HG03378 (cell line): ENCODE results near the gene BTNL3.
"Not testable (repeated sequence)": the region's sequence is repeated elsewhere in the genome, so short reads cannot be mapped to it uniquely, and the experiment has no call there.

Experiments
- ATAC-seq: cut with Tn5 transposase; IDR thresholded peaks from one replicate; pipeline ENCODE4 v1.9.1; 2021; ENCODE audit warnings: mild to moderate bottlenecking, moderate library complexity; ENCODE audit not compliant: unreplicated experiment

Gene BTNL3

DNA sequence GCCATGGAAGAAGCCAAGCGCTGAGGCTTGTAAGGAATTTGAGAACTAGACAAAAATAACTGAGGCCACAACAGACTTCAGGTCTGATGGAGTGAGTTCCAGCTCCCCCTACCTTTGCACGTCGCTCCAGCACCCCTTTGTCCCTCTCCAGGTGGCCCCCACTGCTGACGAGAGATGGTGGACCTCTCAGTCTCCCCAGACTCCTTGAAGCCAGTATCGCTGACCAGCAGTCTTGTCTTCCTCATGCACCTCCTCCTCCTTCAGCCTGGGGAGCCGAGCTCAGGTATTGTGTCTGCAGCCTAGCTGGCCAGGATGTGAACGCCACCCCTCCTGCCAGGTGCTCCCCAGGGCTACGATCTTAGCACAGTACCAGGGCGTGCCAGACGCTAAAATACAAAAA lies 56.7 kb downstream of the BTNL3 start:
- no peak for ATAC-seq

DNA sequence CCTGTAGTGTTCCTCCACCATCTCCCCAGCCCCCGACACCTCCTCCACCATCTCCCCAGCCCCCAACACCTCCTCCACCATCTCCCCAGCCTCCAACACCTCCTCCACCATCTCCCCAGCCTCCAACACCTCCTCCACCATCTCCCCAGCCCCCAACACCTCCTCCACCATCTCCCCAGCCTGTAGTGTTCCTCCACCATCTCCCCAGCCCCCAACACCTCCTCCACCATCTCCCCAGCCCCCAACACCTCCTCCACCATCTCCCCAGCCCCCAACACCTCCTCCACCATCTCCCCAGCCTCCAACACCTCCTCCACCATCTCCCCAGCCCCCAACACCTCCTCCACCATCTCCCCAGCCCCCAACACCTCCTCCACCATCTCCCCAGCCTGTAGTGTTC lies 57.2 kb downstream of the BTNL3 start:
- not testable (repeated sequence) for ATAC-seq

DNA sequence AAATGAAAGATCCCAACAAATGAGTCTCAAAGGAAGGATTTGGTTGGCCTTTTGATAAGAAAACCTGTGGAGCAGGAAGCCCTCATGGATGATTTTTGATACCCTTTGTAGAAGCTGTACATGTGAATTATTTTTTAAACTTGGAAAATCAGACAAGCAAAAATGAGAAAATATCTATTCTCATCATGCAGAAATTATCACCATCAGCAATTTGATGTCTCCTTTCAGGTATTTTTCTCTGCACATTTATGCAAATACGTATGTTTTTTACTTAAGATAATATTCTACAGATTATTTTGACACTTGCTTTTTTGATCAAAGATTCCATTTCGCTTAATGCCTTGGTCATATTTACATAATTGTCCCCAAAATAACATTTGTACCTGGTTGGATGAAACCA lies 58.6 kb downstream of the BTNL3 start:
- ATAC-seq = no peak

DNA sequence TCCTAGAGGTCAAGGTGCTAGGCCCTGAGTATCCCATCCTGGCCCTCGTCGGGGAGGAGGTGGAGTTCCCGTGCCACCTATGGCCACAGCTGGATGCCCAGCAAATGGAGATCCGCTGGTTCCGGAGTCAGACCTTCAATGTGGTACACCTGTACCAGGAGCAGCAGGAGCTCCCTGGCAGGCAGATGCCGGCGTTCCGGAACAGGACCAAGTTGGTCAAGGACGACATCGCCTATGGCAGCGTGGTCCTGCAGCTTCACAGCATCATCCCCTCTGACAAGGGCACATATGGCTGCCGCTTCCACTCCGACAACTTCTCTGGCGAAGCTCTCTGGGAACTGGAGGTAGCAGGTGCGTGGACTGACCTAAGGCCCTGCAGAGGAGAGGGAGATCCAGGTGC lies 59.3 kb downstream of the BTNL3 start:
- no peak for ATAC-seq

DNA sequence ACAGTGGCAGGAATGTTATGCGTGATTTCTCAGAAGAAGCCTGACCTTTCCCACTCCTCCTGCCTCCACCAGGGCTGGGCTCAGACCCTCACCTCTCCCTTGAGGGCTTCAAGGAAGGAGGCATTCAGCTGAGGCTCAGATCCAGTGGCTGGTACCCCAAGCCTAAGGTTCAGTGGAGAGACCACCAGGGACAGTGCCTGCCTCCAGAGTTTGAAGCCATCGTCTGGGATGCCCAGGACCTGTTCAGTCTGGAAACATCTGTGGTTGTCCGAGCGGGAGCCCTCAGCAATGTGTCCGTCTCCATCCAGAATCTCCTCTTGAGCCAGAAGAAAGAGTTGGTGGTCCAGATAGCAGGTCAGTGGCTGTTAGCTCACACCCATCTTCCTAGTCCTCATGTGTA lies 61.4 kb downstream of the BTNL3 start:
- no peak for ATAC-seq

DNA sequence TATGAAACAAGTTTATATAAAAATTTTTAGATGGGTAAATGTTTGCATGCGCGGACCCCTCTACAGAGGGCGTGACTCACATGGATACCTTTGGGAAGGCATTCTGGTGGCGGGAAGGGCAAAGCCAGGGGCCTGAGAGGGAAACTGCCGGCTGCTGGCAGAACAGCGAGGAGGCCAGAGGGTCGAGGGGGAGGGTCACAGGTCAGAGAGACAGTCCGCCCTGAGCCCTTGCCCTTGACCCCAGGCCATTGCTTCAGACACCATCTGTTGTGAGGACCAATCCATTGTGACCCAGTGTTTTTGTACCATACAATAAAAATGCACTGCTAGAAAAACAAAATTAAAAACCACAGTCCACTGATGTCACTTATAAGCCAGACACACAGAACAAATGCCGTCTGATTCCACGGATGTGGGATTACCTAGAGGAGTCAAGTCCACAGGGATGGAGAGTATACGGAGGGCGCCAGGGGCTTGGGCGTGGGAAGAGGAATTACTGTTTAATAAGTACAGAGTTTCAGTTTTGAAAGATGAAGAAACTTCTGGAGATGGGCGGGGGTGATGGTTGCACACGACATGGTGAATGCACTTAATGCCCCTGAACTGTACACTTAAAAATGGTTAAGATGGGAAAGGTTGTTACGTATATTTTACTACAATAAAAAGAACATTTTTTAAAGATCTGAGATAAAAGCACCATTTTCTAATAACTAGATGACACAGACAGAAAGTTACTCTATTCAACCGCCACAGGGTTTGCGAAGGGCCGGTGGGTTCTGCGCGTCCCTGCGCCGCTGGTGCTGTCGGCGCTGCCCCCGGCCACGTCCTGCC lies 63.4 kb downstream of the BTNL3 start:
- no peak for ATAC-seq

DNA sequence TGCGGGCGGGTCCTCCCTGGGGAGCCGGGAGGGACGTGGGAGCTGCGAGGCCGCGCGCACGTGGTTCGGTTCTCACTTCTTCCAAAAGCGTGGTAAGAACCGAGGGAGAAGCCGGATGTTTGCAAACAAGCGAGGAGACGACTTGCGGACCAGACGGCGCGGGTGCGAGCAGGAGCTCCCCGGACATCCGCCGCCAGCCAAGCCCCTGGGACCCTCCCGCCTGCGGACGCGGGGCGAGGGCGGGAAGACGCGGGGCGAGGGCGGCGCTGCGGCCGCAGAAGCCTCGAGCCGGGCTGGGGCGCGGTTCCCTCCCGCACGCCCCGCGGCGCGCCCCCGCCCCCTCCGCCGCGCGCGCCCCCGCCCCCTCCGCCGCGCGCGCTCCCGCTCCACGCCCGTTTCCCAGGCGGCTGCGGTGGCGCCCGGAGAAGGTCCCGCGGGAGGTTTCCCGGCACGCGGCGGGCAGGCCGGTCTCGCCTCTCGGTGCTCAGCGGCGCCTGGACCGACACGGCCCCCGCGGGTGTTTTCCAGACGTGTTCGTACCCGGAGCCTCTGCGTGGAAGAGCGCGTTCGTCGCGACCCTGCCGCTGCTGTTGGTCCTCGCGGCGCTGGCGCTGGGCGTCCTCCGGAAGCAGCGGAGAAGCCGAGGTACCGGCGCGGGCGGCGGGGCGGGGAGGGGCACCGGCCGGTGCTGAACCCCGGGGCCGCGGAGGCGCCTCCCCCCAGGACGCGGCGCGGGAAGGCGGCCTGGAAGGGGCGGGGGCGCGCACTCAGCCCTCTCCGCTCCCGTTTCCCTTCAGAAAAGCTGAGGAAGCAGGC lies 64.2 kb downstream of the BTNL3 start:
- ATAC-seq = no peak

DNA sequence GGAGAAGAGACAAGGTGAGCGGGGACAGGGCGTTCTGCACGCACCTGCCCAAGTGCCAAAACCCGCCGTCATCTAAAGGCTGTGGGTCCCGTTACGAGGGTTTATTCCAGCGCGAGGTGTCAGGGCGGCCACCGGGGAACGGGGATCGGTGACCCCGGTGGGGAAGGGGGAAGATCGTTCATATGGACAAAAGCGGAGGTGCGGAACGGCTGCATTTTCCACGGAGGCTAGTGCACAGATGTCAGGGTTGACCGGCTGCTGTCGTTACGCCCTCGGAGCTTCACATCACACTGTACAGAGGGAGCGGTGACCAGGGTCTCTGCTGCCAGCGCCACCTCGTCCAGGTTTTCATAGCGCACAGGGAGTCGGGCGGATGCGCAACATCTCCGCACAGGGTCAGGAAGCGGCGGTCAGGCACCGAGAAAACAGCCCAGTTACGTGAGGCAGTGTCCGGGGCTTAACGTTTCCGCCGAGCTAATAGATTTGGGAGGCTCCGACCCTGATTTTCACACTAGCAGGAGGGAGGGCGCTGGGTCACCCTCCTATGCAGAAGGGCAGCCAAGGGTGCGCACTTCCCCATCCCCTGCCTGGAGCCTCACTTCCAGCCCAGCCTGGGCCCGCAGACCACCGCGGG lies 65.0 kb downstream of the BTNL3 start:
- ATAC-seq = no peak

DNA sequence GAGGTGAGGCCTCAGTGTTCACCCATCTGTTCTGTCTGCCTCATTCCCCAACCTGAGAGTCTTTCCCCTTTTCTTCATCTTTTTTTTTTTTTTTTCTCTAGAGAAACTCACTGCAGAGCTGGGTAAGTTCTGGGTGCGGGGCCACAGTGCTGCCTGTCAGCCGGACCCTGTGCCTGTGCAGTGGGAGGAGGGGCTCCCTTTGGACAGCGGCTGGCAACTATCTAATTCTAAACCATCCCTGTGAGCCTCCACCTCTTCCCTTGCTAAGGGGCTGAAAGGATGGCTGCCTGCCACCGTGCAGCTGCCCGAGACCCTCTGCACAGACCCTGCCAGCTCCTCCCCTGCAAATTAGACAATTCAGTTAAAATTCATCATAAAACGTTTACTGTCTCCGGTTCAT lies 65.5 kb downstream of the BTNL3 start:
- ATAC-seq = no peak

DNA sequence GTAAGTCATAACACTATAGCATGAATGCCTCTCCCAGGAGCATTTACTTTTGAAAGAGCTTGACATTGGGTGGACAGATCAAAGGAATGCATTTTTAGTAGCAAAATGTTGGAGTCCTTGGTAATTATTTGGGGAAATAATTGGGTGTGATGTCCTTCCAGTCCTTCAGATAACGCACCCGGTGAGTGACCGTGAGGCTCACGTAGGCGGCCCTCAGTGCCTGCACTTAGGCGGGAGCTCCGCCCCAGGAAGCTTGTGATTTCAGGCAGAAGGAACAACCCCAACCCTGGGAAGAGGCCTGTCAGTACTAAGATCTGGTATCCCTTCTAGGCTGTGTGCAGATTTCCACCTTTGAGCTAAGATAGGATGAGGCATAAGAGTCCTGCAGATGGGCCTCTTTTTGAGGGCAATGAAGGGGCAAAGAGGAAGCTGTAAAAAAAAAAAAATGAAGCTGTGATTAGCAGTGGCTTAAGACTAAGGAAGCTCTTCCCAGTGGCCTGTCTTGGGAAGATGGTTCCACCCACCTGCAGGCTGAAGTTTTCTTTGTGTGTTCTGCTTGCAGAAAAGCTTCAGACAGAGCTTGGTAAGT lies 66.3 kb downstream of the BTNL3 start:
- ATAC-seq = no peak
